GM12878 (cell line): Measurements from ENCODE around the gene PGBD5. TPM values are rescaled to one million over a fixed set of nuclear protein-coding genes. Genes with fewer than 3 reads are reported as not detected.

Experiments
- ATAC-seq: fragments of 200-7000 bp; cut with Tn5 transposase; 3 replicates; pipeline ENCODE4 v1.9.1; 2020; ENCODE audit warnings: mild to moderate bottlenecking, moderate library complexity
- BruUV-seq: library from RNA; stranded (reverse); fragments of 400-500 nt; replicated peaks from 2 replicates; lab custom pipeline; 2021; lab: Mats Ljungman, UMichigan
- CTCF ChIA-PET: fragments of 300-600 bp; sonication (Branson Sonifier 250); formaldehyde crosslinking; extraction: SDS; loops from one replicate; lab custom pipeline; 2021; ENCODE audit warnings: inconsistent platforms; lab: Yijun Ruan, JAX
- POLR2A ChIA-PET: fragments of 350-600 bp; formaldehyde crosslinking; extraction: SDS; loops from one replicate; lab custom pipeline; 2021; ENCODE audit warnings: inconsistent platforms; lab: Charles Lee
- RAD21 ChIA-PET: fragments of 300-600 bp; sonication (Branson Sonifier 250); formaldehyde crosslinking; loops from one replicate; lab custom pipeline; 2023; ENCODE audit warnings: antibody characterized with exemption; ENCODE audit not compliant: unreplicated experiment; lab: Charles Lee
- SMC1A ChIA-PET: fragments of 300-600 bp; sonication (Branson Sonifier 250); formaldehyde crosslinking; loops from one replicate; lab custom pipeline; 2023; ENCODE audit not compliant: unreplicated experiment, uncharacterized antibody; lab: Charles Lee
- DNase-seq: peaks from one replicate; pipeline ENCODE4 v3.0.0-alpha.2; 2011; ENCODE audit warnings: low read depth, low spot score
- FAIRE-seq: peaks from 3 replicates; lab custom pipeline; 2011; peaks lifted over from hg19 to GRCh38; lab: Jason Lieb, UNC
- H2AFZ ChIP-seq: 2 replicates; pipeline ENCODE4 v1.6.0; 2011; ENCODE audit warnings: low read depth, low read length, control low read depth; ENCODE audit not compliant: control insufficient read depth
- H3K27ac ChIP-seq: 2 replicates; pipeline ENCODE4 v1.5.1; 2011; ENCODE audit warnings: control low read depth; ENCODE audit not compliant: control insufficient read depth, insufficient read depth
- H3K27me3 ChIP-seq, 2 experiments: replicated peaks in 1 of 2; 2 replicates each; pipeline versions ENCODE4 v1.6.0 to v1.6.1; 2011; ENCODE audit warnings: low read length in 1 of 2; ENCODE audit not compliant: control insufficient read depth in 2 of 2, insufficient read depth in 2 of 2
- H3K36me3 ChIP-seq, 2 experiments: 2 replicates each; pipeline ENCODE4 v1.5.1; 2011; ENCODE audit warnings: low read length in 1 of 2; ENCODE audit not compliant: control insufficient read depth in 2 of 2, insufficient read depth in 2 of 2
- H3K4me1 ChIP-seq: 2 replicates; pipeline ENCODE4 v1.6.1; 2011; ENCODE audit warnings: mild to moderate bottlenecking, low read length, moderate library complexity, mixed read lengths; ENCODE audit not compliant: control insufficient read depth, insufficient read depth
- H3K4me2 ChIP-seq: 2 replicates; pipeline ENCODE4 v1.6.0; 2011; ENCODE audit warnings: control low read depth; ENCODE audit not compliant: control insufficient read depth, insufficient read depth
- H3K4me3 ChIP-seq: fragments of 200-600 bp; sonication (generic); 2 replicates; pipeline ENCODE4 v1.5.1; 2016
- H3K79me2 ChIP-seq: 2 replicates; pipeline ENCODE4 v1.6.0; 2011; ENCODE audit warnings: low read length; ENCODE audit not compliant: control insufficient read depth, insufficient read depth
- H3K9ac ChIP-seq: 2 replicates; pipeline ENCODE4 v1.8.0; 2011; ENCODE audit warnings: low read length, control low read depth, mixed read lengths; ENCODE audit not compliant: control insufficient read depth, insufficient read depth
- H3K9me3 ChIP-seq: replicated peaks from 3 replicates; pipeline ENCODE4 v1.5.1; 2011; ENCODE audit warnings: mild to moderate bottlenecking, low read length; ENCODE audit not compliant: control insufficient read depth, insufficient read depth
- H4K20me1 ChIP-seq: 2 replicates; pipeline ENCODE4 v1.6.0; 2011; ENCODE audit not compliant: control insufficient read depth, insufficient read depth
- BCL3 ChIP-seq: IDR thresholded peaks from 2 replicates; pipeline ENCODE4 v1.6.1; 2011; ENCODE audit warnings: borderline replicate concordance, low read depth, mild to moderate bottlenecking, moderate library complexity, low read length; ENCODE audit not compliant: insufficient read depth, poor library complexity, severe bottlenecking
- CBX5 ChIP-seq: sonication (generic); IDR thresholded peaks from 2 replicates; pipeline ENCODE4 v1.6.1; 2016; ENCODE audit warnings: low read depth, moderate library complexity, mild to moderate bottlenecking, inconsistent platforms
- FOXK2 ChIP-seq: fragments of 450-650 bp; IDR thresholded peaks from 2 replicates; pipeline ENCODE4 v1.6.1; 2017; ENCODE audit warnings: mild to moderate bottlenecking, moderate library complexity
- FOXM1 ChIP-seq: IDR thresholded peaks from 2 replicates; pipeline ENCODE4 v1.6.1; 2012; ENCODE audit warnings: low read depth, mild to moderate bottlenecking, inconsistent platforms, low read length, moderate library complexity
- HDGF ChIP-seq: fragments of 450-650 bp; IDR thresholded peaks from 2 replicates; pipeline ENCODE4 v1.6.1; 2016; ENCODE audit warnings: antibody characterized with exemption
- KLF5 ChIP-seq: fragments of 450-650 bp; IDR thresholded peaks from 2 replicates; pipeline ENCODE4 v1.6.1; 2014; ENCODE audit warnings: mild to moderate bottlenecking; ENCODE audit not compliant: partially characterized antibody
- MLLT1 ChIP-seq: fragments of 450-650 bp; IDR thresholded peaks from 2 replicates; pipeline ENCODE4 v1.6.1; 2016; ENCODE audit warnings: mild to moderate bottlenecking
- NBN ChIP-seq: fragments of 450-650 bp; IDR thresholded peaks from 2 replicates; pipeline ENCODE4 v1.6.1; 2016
- NFYA ChIP-seq: IDR thresholded peaks from 2 replicates; pipeline ENCODE4 v1.6.1; 2011; ENCODE audit warnings: low read depth, mild to moderate bottlenecking, low read length, improper control_type of control experiment, borderline replicate concordance
- NR2F1 ChIP-seq: fragments of 450-650 bp; conservative IDR thresholded peaks from 2 replicates; pipeline ENCODE4 v1.6.1; 2017; ENCODE audit warnings: mild to moderate bottlenecking
- POLR2AphosphoS2 ChIP-seq: IDR thresholded peaks from 2 replicates; pipeline ENCODE4 v1.6.1; 2011; ENCODE audit warnings: low read depth, mild to moderate bottlenecking, low read length, improper control_type of control experiment, moderate library complexity
- RELB ChIP-seq: fragments of 450-650 bp; IDR thresholded peaks from 2 replicates; pipeline ENCODE4 v1.6.1; 2017; ENCODE audit warnings: low read depth, mild to moderate bottlenecking, moderate library complexity
- USF2 ChIP-seq: IDR thresholded peaks from 2 replicates; pipeline ENCODE4 v1.6.1; 2011; ENCODE audit warnings: low read depth, low read length, improper control_type of control experiment, borderline replicate concordance
- ZBTB11 ChIP-seq: fragments of 450-650 bp; formaldehyde crosslinking; IDR thresholded peaks from 2 replicates; pipeline ENCODE4 v1.5.0; 2022; ENCODE audit warnings: mild to moderate bottlenecking, missing genetic modification characterization
- WGBS: methylation state at CpG from one replicate; pipeline ENCODE4 v1.1.6; 2016; ENCODE audit warnings: low lambda C conversion rate; ENCODE audit not compliant: insufficient replicate concordance, insufficient coverage; ENCODE audit errors: missing lambda C conversion rate; 5-methylcytosine and 5-hydroxymethylcytosine counted together
- in situ Hi-C: fragments of 300-500 bp; cut with MboI; formaldehyde crosslinking; loops from 9 replicates; pipeline ENCODE4 v1.14.3; 2018; ENCODE audit warnings: mixed read lengths
- intact Hi-C: fragments of 100-400 bp; cut with micrococcal nuclease; formaldehyde crosslinking; loops from one replicate; pipeline ENCODE4 v1.14.2; 2022; ENCODE audit not compliant: unreplicated experiment
- polyA plus RNA-seq, 11 experiments: library from polyadenylated mRNA; depleted of rRNA in 4 of 11; unstranded in 6 of 11; stranded (reverse) in 5 of 11; fragments of >200 nt; fragmentation: Nextera tagmentation in 4 of 11; fragmentation: Illumina TruSeq in 1 of 11; extraction: Ambion mirVana in 4 of 11; extraction: Trizol in 1 of 11; gene quantifications; 1 replicate in 1 of 11; 2 replicates in 10 of 11; pipeline versions ENCODE4 v1.2.1 to v1.2.3, GENCODE V29; 2011 to 2016; ENCODE audit warnings: inconsistent platforms in 2 of 11, missing spikeins in 2 of 11, low read depth in 1 of 11
- total RNA-seq, 4 experiments: library from RNA; depleted of rRNA in 3 of 4; stranded (reverse); fragments of >200 nt in 3 of 4; fragmentation: Illumina TruSeq in 1 of 4; extraction: Trizol in 1 of 4; gene quantifications; 2 replicates each; pipeline versions ENCODE4 v1.2.1 to v1.2.3, GENCODE V29; 2013 to 2021
- TF ChIP-seq, protein P1 (sequence below): IDR thresholded peaks from 2 replicates; pipeline ENCODE4 v1.6.1; 2011; ENCODE audit warnings: mild to moderate bottlenecking, low read depth, low read length, moderate library complexity; ENCODE audit not compliant: insufficient replicate concordance

The PGBD5 gene
- total and polyA plus RNA-seq, 10 of the 15 experiments (the other 5 are each of a cell fraction or from before 2014, with no cell fraction given) = 0.03 TPM; not detected in 9

GRCh38 chr1:230321341-230321740 is 104.8 kb downstream of the PGBD5 start:
- Histone ChIP-seq H3K9ac (no peak overlapping the region), H3K27ac (no peak overlapping the region), H2AFZ (no peak overlapping the region), H3K4me3 (no peak overlapping the region), H3K79me2 (no peaks in the 10 kb centered on the region), H3K9me3 (no peaks in the 10 kb centered on the region), H3K36me3 (no peaks in the 10 kb centered on the region), H3K27me3 (peaks cover 0 to 1% of the 10 kb centered on the region in 2 experiments; a peak in 1 of 4 replicates), H4K20me1 (no peaks in the 10 kb centered on the region), H3K4me1 (no peaks in the 10 kb centered on the region), H3K4me2 (no peak overlapping the region)
- 85% methylated on average over 9 of the region's 9 CpGs for WGBS
- SMC1A ChIA-PET = no interaction called here
- no peak for FAIRE-seq
- in situ Hi-C loops = no loop called here
- DNase-seq = no peak
- RAD21 ChIA-PET = no interaction called here
- CTCF ChIA-PET = no interaction called here
- POLR2A ChIA-PET = no interaction called here
- BruUV-seq = no TSS peak
- intact Hi-C loops = no loop called here
- no peak for ATAC-seq
- TF ChIP-seq USF2 (no peak), KLF5 (no peak), BCL3 (no peak), NR2F1 (no peak), FOXM1 (no peak), ZBTB11 (CRISPR knock-in tag) (no peak), CBX5 (no peak), HDGF (no peak), NBN (no peak), NFYA (no peak), POLR2AphosphoS2 (no peak), FOXK2 (no peak), MLLT1 (no peak), RELB (no peak)
- TF ChIP-seq, protein P1, sequence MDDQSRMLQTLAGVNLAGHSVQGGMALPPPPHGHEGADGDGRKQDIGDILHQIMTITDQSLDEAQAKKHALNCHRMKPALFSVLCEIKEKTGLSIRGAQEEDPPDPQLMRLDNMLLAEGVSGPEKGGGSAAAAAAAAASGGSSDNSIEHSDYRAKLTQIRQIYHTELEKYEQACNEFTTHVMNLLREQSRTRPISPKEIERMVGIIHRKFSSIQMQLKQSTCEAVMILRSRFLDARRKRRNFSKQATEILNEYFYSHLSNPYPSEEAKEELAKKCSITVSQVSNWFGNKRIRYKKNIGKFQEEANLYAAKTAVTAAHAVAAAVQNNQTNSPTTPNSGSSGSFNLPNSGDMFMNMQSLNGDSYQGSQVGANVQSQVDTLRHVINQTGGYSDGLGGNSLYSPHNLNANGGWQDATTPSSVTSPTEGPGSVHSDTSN = no peak
